NCI-H748 treated with DMSO at 0.1 percent for 48 hours (cell line): ENCODE results near the gene GAB3.
A peak's percentile ranks its signal among the peaks of the same experiment; 100 is the strongest.

Experiments used
- DNase-seq: peaks from one replicate; lab custom pipeline; 2025; lab: John Stamatoyannopoulos, UW

Gene GAB3

DNA sequence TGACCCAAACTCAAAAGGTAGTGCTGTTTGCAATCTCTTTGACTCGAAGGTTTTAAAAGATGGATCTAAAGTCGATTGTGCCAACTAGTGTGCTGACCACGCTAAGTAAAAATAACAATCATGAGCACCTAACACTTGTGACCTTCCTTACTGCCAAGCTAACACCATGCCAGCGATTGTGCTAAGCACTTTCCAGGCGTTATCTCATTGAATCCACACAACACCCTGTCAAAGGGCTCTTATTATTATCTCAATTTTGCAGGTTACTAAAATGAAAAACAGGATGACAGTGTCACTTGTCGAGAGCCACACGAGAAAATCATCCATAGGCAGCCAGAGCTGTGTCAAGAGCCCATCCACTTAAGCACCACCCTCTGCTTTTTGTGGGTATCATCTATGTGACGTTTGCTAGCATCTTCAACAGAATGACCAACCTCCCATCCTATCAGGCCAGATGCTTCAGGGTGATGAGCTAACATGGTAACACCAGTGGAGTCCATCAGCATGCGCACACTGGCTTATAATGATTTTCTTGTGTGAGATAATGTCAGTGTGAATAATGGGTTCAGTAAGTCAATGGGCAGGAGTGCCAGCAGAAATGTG lies 893 bp upstream of the GAB3 start:
- no peak for DNase-seq

GRCh38 chrX:154751203-154751668 lies 359 bp upstream of the GAB3 start:
- DNase-seq: peak; percentile 1

DNA sequence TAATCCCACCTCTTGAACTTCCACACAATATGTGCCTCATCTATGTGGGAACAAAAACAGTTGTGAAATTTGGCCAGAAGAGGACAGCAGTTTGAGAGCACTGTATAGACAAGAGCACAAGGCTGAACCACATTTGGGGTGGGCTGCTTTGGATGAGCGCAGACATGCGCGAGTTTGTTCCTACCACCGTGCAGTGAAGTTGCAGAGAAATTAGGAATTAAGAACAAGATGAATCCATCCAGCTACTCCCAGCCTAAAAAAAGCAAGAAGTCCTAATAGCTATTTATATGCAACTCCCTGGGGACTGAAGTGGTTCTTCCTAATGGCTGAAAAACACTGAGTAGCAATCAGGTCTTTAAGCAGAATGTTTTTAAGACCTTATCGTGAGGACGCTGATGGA lies 1.0 kb downstream of the GAB3 start:
- DNase-seq: no peak

GRCh38 chrX:154748712-154749339 lies 2.1 kb downstream of the GAB3 start:
- peak; percentile 33 for DNase-seq

GRCh38 chrX:154742613-154743012 lies 8.3 kb downstream of the GAB3 start:
- no peak for DNase-seq

DNA sequence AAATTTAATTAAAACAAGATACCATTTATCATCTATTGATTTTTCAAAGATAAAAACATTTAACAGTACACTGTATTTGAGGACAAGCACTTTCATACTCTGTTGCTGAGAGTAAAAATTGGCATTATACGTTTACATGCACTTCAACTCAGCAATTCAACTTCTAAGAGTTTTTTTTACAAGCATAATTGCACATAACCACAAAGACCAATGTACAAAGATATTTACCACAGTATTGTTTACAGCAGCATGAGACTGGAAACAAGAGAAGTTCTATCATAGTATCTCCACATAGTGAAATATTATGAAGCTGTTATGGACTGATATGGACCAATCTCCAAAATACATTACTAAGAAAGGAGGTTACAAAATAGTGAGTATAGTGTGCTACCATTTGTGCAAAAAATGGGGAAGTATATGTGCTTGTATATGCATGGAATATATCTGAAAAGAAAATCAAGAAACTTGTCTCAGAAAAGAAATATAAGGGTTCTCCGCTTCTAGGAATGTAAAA lies 10.9 kb downstream of the GAB3 start:
- DNase-seq: no peak

GRCh38 chrX:154738011-154738738 lies 12.7 kb downstream of the GAB3 start:
- DNase-seq: no peak

DNA sequence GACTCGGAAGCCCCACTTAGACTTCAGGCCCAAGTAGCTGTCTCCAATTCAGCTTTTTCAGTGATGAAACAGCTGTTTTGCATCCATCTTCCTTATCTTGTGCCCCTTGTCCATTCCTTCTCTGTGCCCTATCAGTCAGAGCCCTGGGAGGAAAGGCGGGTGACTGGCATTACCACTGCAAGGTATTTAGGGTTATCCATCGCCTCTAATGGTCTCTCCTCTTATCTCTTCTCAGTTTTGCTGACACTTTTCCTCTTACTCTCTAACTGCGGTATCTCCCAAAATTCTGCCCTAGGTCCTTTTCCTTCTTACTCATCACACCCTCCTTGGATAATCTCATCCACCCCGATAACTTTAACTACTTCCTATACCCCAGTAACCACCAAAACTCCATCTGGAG lies 13.7 kb downstream of the GAB3 start:
- no peak for DNase-seq

- no peak for DNase-seq
These were observed 15.0 kb downstream of the GAB3 start for GRCh38 chrX:154735695-154736393.

DNA sequence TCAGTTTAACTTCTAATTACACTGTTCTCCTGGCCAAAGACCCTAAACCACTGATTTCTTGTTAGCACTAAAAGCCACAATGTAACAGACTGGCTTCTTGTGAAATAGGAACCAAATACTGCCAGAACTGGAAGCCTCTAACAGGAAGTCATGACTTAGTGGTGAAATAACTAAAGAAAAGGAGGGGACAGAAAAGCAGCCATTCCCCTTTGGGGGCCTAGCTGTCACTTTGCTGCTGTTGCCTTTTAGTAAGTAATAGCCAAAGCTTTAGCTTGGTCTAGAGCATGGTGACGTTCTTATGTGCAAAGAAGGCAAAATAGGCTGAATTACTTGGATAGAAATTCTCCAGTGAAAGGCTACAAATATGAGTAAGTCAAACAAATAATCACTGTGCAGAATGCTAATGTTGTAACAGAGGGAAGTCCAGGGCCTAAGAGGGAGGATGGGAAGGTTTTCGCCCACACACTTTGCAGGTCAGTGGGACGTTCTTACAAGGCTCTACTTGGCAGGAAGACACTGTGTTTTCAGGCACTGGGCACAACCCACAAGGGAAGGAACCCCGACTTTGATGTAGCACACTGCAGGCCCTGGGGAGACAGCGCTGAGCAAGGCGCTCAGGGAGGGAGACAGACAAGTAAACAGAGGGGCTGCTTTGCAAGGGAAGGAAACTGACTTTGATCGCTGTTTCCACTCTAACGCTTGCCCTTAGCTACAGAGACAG lies 16.7 kb downstream of the GAB3 start:
- DNase-seq: no peak

DNA sequence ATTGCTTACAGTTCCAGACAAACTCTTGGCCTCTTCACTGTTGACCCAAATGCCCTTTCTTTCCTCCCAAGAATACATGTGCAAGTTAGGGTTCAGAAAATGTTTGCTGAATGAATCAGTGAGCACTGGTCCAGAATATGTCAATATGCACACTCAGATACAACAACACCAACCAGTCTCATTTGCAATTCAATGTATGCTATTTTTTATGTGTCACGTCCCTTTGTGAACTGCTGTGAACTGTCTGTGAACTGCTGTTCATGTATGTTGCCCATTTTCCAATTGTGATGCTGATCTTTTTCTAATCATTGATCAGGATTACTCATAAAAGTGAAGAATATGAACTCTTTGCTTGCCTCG lies 17.8 kb downstream of the GAB3 start:
- no peak for DNase-seq

DNA sequence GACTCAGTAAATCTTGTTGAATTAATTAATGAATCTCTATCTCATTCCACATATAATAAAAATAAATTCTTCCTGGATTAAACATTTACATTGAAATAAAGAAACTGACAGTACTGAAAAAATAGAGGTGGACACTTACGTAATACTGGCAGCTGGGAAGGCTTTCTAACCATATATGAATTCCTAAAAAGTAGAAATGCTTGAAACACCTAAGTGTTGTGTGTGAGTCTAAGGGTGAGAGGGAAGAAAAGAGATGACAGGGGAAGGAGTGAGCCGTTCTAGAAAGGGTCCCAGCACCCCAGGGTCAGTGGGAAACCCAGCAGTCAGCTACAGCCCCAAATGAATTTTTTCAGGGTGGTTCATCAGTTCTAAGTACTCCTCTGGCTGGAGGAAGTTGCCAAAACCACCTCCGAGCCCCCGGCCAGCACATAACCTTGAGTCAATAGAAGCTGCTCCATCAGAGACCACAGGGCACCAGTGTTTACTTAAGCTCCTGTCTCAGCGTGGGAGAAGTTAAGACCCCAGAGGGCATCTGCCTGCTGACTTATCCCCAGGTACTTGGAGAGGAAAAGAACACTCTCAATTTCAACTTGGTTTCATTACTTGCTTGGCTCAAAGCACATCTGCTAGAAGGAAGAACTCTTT lies 18.3 kb downstream of the GAB3 start:
- DNase-seq: no peak

DNA sequence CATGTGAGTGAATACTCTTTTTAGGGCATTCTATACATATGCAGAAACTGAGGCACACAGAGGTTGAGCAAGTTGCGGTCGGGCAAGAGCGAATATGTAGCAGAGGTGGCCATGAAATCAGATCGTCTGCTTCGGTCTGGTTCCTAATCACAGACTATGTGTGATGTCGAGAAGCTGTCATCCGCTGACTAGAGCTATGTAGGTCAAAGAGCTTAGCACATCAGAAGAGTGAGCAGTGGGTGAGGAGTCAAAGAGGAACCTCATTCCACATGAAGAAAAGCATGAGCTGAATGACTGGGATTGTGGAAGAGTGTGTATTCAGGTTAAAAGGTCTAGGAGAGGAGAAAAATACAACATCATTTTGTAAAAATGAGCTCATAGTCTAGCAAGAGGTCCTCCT lies 19.0 kb downstream of the GAB3 start:
- no peak for DNase-seq

DNA sequence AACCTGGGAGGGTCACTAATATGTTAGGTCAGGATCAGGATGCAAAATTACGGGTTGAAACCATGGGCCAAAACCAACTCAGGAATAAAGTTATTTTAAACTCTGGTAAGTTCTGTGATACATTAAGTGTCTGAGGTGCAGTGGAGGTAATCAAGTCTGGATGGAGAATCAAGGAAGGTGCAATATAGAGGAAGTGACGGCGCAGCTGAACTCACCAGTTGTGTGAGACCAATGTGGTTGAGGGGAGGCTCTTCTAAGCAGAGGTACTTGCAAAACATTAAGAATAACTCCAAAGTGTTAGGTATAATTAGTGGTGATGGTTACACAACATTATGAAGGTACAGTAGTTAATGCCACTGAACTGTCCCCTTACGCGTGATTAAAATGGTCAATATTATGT lies 19.7 kb downstream of the GAB3 start:
- DNase-seq: no peak

DNA sequence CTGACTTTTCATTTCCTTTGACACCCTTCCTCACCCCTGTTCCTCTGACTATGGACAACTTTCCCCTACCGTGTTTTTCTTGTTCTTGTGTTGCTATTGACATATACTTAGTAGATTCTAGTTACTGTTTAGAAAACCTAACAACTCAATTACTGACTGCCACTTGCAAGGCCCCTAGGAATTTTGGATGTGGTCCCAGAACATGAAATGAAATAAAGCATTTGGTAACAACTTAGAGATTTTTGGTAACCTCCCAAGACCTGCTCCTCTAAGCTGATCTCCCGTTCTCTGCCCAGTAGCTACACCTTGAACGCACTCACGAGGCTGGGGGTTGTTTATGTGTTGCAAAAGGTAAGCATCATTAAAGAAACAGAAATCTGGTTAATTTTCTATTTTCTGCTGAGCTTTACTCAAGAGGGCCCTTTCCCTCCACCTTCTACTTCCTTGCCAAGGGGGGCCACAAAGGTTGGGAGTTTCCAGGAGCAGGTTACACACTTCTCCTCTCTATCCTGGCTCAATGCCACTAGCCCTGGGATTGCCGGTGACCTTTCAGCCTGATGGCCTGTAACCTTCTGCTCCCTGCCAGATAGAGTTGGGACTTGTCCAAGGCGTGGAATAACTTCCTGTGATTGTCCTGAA lies 20.5 kb downstream of the GAB3 start:
- DNase-seq: no peak

GRCh38 chrX:154729439-154729838 lies 21.4 kb downstream of the GAB3 start:
- no peak for DNase-seq

DNA sequence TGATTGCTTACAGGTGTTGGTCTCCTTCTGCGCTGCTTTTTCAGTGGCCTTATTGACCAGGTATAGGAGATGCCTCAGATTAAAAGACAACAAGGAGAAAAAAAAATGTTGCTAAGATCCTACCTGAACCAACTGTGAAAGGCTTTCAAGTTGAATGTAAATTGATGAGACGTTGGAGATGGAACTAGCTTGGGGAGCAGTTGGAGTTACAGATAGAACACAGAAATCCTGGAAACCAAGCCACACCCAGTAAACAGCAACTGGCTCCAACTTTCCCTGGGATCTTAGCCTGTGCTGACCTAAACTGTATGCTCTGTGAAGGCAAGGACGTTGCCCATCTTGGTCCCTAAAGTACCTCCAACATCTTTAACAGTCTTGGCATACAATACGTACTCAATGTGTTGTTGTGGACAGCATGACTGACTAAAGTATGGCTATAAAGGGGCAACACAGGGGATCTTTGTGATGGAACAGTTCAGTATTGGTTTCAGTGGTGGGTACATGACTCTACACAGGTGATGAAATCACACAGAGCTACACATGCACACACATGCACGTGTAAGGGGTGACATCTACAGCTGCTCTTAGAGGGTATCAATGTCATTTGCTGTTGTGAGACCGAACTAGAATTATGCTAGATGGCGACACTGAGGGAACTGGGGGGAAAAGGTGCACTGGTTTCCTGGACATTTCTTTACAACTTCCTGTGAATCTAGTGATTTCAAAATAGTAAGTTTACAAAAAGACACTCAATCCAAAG lies 22.3 kb downstream of the GAB3 start:
- no peak for DNase-seq

- no peak for DNase-seq
These were observed 23.0 kb downstream of the GAB3 start for GRCh38 chrX:154727871-154728270.

- DNase-seq: no peak
These were observed 23.5 kb downstream of the GAB3 start for GRCh38 chrX:154727418-154727817.
